ENCODE measurements around the gene PCNX2.

PCNX2 gene

DNA sequence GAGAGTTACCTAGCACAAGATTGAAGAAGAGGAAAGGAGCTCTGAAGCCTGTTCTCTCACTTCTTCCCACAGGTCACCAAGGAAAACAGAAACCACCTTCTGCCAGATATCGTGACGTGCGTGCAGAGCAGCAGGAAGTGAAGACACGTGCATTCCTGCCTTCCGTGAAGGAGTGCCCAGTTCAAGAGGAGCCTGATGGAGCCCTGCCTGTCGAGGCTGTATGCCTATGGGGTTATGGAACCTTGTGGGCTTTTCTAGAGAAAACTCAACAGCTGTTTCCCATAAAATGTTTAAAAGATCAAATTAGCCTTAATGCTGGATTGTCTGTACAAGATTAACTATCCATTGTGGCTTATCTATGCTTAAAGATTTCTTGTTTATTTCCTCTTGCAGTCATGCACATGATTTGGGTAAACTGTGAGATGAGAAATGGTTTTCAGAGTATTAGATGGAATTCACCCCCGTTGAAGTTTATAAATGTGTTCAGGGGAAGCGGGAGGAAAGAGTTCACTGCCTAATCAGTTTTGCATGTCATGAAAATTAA is 317.4 kb downstream of the PCNX2 start:
- Histone ChIP-seq H3K27ac (no peak overlapping the region), H3K36me3 (peaks cover 34 to 57% (median 45%) of the 10 kb centered on the region in 3 donors), H3K9me3 (peaks cover 0 to 2% (median 0%) of the 10 kb centered on the region in 3 donors), H3K4me1 (peaks cover 0 to 5% (median 0%) of the 10 kb centered on the region in 4 donors), H3K4me3 (no peak overlapping the region), H3K27me3 (no peaks in the 10 kb centered on the region)
- TF ChIP-seq CTCF (IDR thresholded peaks at IDR 0.05): no peak
- intact Hi-C loops (cut with DNase I; ENCODE audit: low total_unique reads): no loop called here
- no peak for DNase-seq

DNA sequence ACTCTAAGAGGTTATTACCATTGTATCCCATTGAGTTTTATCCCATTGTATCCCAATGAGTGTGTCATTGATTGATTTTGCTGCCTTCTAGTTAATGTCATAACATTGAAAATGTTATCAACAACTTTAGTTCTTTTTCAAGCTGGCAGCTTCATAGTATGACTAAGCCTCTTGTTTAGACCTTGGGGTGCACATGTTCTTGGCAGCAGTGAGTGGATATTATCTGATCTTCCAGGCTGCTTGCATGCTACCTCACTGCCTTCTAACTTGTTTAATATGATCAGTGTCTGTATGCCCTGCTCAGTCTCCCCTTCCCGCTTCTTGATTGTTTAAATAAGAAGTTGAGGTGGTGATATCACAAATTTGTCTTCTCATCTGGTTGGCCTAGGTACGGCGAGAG is 320.6 kb downstream of the PCNX2 start:
- H3K4me1 ChIP-seq: no peaks in the 10 kb centered on the region
- intact Hi-C loops (cut with DNase I; ENCODE audit: low total_unique reads): no loop called here
- no peak overlapping the region for H3K27ac ChIP-seq
- peaks cover 62 to 89% (median 77%) of the 10 kb centered on the region in 3 donors for H3K36me3 ChIP-seq
- no peak for TF ChIP-seq CTCF (IDR thresholded peaks at IDR 0.05)
- no peaks in the 10 kb centered on the region for H3K27me3 ChIP-seq
- DNase-seq: no peak
- H3K4me3 ChIP-seq: no peak overlapping the region
- H3K9me3 ChIP-seq: peaks cover 0 to 2% (median 0%) of the 10 kb centered on the region in 3 donors

DNA sequence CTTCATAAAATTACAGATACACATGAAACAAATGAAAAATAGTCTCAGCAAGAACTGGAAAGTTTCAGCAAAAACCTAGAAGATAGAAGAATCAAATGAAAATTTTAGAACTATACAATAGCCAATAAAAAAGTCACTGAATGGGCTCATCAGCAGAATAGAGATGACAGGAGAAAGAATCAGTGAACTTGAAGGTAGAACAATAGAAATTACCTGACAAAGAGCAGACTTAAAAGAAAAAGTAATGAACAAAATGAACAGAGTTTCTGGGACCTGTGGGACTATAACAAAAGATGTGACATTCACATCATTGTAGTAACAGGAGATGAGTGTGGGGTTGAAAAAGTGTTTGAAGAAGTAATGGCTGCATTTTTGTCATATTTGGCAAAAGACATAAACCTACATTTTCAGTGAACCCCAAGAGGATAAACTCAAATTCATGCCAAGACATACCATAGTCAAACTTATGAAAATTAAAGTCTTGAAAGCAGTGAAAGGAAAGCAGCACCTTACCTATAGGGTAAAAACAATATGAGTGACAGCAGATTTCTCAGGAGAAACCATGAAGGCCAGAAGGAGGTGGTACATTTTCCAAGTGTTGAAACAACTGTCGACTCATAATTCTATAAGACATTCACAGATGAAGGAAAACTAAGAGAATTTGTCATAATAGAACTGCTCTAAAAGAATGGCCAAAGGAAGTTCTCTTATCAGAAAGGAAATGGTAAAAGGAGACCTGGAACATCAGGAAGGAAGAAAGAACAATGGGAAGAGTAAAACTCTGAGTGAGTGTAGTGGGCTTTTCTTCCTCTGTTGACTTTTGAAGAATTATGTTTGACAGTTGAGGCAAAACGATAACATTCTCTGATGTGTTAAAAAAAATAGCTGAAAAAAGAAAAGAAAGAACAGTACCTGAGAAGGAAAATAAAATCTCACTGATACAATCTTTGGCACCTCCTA is 321.6 kb downstream of the PCNX2 start:
- H3K9me3 ChIP-seq: peaks cover 0 to 2% (median 0%) of the 10 kb centered on the region in 3 donors
- H3K27ac ChIP-seq: no peak overlapping the region
- intact Hi-C loops (cut with DNase I; ENCODE audit: low total_unique reads): no loop called here
- H3K4me3 ChIP-seq: no peak overlapping the region
- H3K4me1 ChIP-seq: peaks cover 0 to under 1% (median 0%) of the 10 kb centered on the region in 4 donors
- H3K27me3 ChIP-seq: no peaks in the 10 kb centered on the region
- no peak for TF ChIP-seq CTCF (IDR thresholded peaks at IDR 0.05)
- peaks cover 59 to 89% (median 76%) of the 10 kb centered on the region in 3 donors for H3K36me3 ChIP-seq
- DNase-seq: no peak

- Histone ChIP-seq H3K36me3 (peaks cover 54 to 74% (median 57%) of the 10 kb centered on the region in 3 donors), H3K4me3 (no peak overlapping the region), H3K4me1 (peaks cover 0 to 3% (median 0%) of the 10 kb centered on the region in 4 donors), H3K27ac (no peak overlapping the region), H3K9me3 (peaks cover 0 to 2% (median 0%) of the 10 kb centered on the region in 3 donors), H3K27me3 (no peaks in the 10 kb centered on the region)
- intact Hi-C loops (cut with DNase I; ENCODE audit: low total_unique reads): no loop called here
- DNase-seq: no peak
- no peak for TF ChIP-seq CTCF (IDR thresholded peaks at IDR 0.05)
These were observed 325.0 kb downstream of the PCNX2 start for GRCh38 chr1:232970508-232970907.

GRCh38 chr1:232969799-232970198 is 325.7 kb downstream of the PCNX2 start:
- intact Hi-C loops (cut with DNase I; ENCODE audit: low total_unique reads): no loop called here
- no peak overlapping the region for H3K27ac ChIP-seq
- peaks cover 0 to 3% (median 0%) of the 10 kb centered on the region in 4 donors for H3K4me1 ChIP-seq
- peaks cover 51 to 75% (median 54%) of the 10 kb centered on the region in 3 donors for H3K36me3 ChIP-seq
- no peaks in the 10 kb centered on the region for H3K27me3 ChIP-seq
- peaks cover 0 to 2% (median 0%) of the 10 kb centered on the region in 3 donors for H3K9me3 ChIP-seq
- H3K4me3 ChIP-seq: no peak overlapping the region
- TF ChIP-seq CTCF (IDR thresholded peaks at IDR 0.05): no peak
- DNase-seq: no peak

Measured in tibial artery (tissue), 4 donors.